Amygdala (tissue), 56 donors: ENCODE data around the gene DPP8.
"Not testable (repeated sequence)": the region's sequence is repeated elsewhere in the genome, so short reads cannot be mapped to it uniquely, and the experiment has no call there.

ENCODE experiments used
- DNase-seq, 56 donors: peaks; one replicate each; lab custom pipeline; 2025; lab: John Stamatoyannopoulos, UW

DPP8 gene

GRCh38 chr15:65408324-65409035 is 109.0 kb downstream of the DPP8 start:
- DNase-seq, result no peak

- no peak for DNase-seq
Observed at GRCh38 chr15:65406424-65407000, 111.0 kb downstream of the DPP8 start.

- no peak for DNase-seq
Observed at GRCh38 chr15:65405791-65406423, 111.6 kb downstream of the DPP8 start.

GRCh38 chr15:65404186-65404872 is 113.2 kb downstream of the DPP8 start:
- DNase-seq, result no peak

- DNase-seq, result no peak
Observed at GRCh38 chr15:65402961-65403360, 114.5 kb downstream of the DPP8 start.

GRCh38 chr15:65401611-65402240 is 115.8 kb downstream of the DPP8 start:
- DNase-seq, result no peak

GRCh38 chr15:65400760-65401610 is 116.5 kb downstream of the DPP8 start:
- DNase-seq, result peak in 31 of 56 donors; percentile 3 to 58 (median 22)

GRCh38 chr15:65399997-65400396 is 117.5 kb downstream of the DPP8 start:
- no peak for DNase-seq

GRCh38 chr15:65399001-65399706 is 118.3 kb downstream of the DPP8 start:
- no peak for DNase-seq

GRCh38 chr15:65398486-65398885 is 119.0 kb downstream of the DPP8 start:
- not testable (repeated sequence) for DNase-seq

- no peak for DNase-seq
Observed at GRCh38 chr15:65396965-65397317, 120.5 kb downstream of the DPP8 start.

- no peak for DNase-seq
Observed at GRCh38 chr15:65396283-65396964, 121.1 kb downstream of the DPP8 start.

- no peak for DNase-seq
Observed at GRCh38 chr15:65395567-65396202, 121.8 kb downstream of the DPP8 start.

- DNase-seq, result no peak
Observed at GRCh38 chr15:65394936-65395335, 122.6 kb downstream of the DPP8 start.

GRCh38 chr15:65394280-65394789 is 123.2 kb downstream of the DPP8 start:
- DNase-seq, result no peak

GRCh38 chr15:65393557-65393956 is 123.9 kb downstream of the DPP8 start:
- no peak for DNase-seq

- no peak for DNase-seq
Observed at GRCh38 chr15:65393091-65393490, 124.4 kb downstream of the DPP8 start.
